IMR-90 (cell line): ENCODE measurements around the gene CHST8.

ENCODE experiments used
- BHLHE40 ChIP-seq: fragments of 150-350 bp; IDR thresholded peaks from 2 replicates; pipeline ENCODE4 v1.6.1; 2016; ENCODE audit warnings: mild to moderate bottlenecking, low read depth, low read length
- CEBPB ChIP-seq: IDR thresholded peaks from 2 replicates; pipeline ENCODE4 v1.6.1; 2012; ENCODE audit warnings: low read depth, low read length, improper control_type of control experiment
- CHD1 ChIP-seq: IDR thresholded peaks from 2 replicates; pipeline ENCODE4 v1.6.1; 2012; ENCODE audit warnings: low read depth, low read length, improper control_type of control experiment
- FOS ChIP-seq: fragments of 150-350 bp; IDR thresholded peaks from 2 replicates; pipeline ENCODE4 v1.6.1; 2016; ENCODE audit warnings: low read depth, low read length
- MAFK ChIP-seq: IDR thresholded peaks from 2 replicates; pipeline ENCODE4 v1.6.1; 2012; ENCODE audit warnings: low read depth, low read length, improper control_type of control experiment
- POLR2A ChIP-seq: IDR thresholded peaks from 2 replicates; pipeline ENCODE4 v1.6.1; 2012; ENCODE audit warnings: mild to moderate bottlenecking, low read depth, low read length
- RAD21 ChIP-seq: IDR thresholded peaks from 2 replicates; pipeline ENCODE4 v1.6.1; 2012; ENCODE audit warnings: low read length, improper control_type of control experiment
- RCOR1 ChIP-seq: IDR thresholded peaks from 2 replicates; pipeline ENCODE4 v1.6.1; 2012; ENCODE audit warnings: mild to moderate bottlenecking, low read length, improper control_type of control experiment; ENCODE audit not compliant: insufficient replicate concordance
- RFX5 ChIP-seq: IDR thresholded peaks from 2 replicates; pipeline ENCODE4 v1.8.0; 2012; ENCODE audit warnings: low read depth, mild to moderate bottlenecking, low read length, moderate library complexity
- SMC3 ChIP-seq: fragments of 150-350 bp; IDR thresholded peaks from 2 replicates; pipeline ENCODE4 v1.6.1; 2016; ENCODE audit warnings: low read depth, mild to moderate bottlenecking, antibody characterized with exemption, low read length, moderate library complexity
- TF ChIP-seq, protein P1 (sequence below): conservative IDR thresholded peaks from 2 replicates; pipeline ENCODE4 v1.5.1; 2012; ENCODE audit warnings: mild to moderate bottlenecking, low read depth, low read length, improper control_type of control experiment
- TF ChIP-seq, protein P2 (sequence below): fragments of 150-350 bp; IDR thresholded peaks from 2 replicates; pipeline ENCODE4 v1.6.1; 2016; ENCODE audit warnings: low read depth, mild to moderate bottlenecking, low read length, moderate library complexity, borderline replicate concordance

DNA sequence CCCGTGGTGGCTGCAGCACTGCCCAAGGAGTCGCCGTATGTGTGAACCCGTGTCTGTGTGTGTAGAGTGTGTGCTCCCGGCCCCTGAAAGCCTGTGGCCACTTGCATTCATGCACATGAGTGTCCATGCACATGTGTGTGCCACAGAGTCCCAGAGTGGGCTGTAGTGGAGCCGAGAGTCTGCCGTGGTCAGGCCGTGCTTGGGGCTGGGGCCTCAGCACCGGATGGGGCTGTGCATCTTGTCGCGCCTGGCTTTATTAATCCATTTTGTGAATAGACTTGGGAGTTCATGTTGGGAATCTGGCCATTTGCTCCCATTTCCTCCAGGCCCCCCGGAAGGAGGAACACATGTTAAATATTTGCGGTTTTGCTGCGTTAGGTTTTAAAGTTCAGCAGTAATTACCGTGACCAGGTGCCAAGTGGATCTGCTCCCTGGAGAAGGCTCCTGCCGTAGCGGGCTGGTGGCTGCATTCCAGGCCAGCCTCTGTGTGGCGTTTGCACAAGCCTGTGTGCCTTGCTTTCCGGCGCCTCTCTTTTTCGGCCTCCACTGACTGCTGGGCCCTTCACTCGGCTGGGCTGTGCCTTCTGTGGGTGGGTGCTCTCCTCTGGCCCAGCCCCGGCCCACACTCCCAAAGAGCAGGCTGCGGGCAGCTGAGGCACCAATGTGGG is 105.7 kb downstream of the CHST8 start:
- TF ChIP-seq, protein P1, sequence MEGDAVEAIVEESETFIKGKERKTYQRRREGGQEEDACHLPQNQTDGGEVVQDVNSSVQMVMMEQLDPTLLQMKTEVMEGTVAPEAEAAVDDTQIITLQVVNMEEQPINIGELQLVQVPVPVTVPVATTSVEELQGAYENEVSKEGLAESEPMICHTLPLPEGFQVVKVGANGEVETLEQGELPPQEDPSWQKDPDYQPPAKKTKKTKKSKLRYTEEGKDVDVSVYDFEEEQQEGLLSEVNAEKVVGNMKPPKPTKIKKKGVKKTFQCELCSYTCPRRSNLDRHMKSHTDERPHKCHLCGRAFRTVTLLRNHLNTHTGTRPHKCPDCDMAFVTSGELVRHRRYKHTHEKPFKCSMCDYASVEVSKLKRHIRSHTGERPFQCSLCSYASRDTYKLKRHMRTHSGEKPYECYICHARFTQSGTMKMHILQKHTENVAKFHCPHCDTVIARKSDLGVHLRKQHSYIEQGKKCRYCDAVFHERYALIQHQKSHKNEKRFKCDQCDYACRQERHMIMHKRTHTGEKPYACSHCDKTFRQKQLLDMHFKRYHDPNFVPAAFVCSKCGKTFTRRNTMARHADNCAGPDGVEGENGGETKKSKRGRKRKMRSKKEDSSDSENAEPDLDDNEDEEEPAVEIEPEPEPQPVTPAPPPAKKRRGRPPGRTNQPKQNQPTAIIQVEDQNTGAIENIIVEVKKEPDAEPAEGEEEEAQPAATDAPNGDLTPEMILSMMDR, result no peak
- no peak for TF ChIP-seq RAD21
- no peak for TF ChIP-seq SMC3
- no peak for TF ChIP-seq FOS
- TF ChIP-seq CEBPB, result no peak
- no peak for TF ChIP-seq RFX5
- TF ChIP-seq POLR2A, result no peak
- no peak for TF ChIP-seq CHD1
- no peak for TF ChIP-seq MAFK
- TF ChIP-seq BHLHE40, result no peak
- TF ChIP-seq, protein P2, sequence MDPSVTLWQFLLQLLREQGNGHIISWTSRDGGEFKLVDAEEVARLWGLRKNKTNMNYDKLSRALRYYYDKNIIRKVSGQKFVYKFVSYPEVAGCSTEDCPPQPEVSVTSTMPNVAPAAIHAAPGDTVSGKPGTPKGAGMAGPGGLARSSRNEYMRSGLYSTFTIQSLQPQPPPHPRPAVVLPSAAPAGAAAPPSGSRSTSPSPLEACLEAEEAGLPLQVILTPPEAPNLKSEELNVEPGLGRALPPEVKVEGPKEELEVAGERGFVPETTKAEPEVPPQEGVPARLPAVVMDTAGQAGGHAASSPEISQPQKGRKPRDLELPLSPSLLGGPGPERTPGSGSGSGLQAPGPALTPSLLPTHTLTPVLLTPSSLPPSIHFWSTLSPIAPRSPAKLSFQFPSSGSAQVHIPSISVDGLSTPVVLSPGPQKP, result no peak
- no peak for TF ChIP-seq RCOR1
